ENCODE results near the gene LARP1. TPM values are rescaled to one million over a fixed set of nuclear protein-coding genes. Genes with fewer than 3 reads are reported as not detected.
"Not testable (repeated sequence)": the region's sequence is repeated elsewhere in the genome, so short reads cannot be mapped to it uniquely, and the experiment has no call there.

Gene LARP1
- total RNA-seq, 1 experiment from 2014 or later: 63.9 TPM

DNA sequence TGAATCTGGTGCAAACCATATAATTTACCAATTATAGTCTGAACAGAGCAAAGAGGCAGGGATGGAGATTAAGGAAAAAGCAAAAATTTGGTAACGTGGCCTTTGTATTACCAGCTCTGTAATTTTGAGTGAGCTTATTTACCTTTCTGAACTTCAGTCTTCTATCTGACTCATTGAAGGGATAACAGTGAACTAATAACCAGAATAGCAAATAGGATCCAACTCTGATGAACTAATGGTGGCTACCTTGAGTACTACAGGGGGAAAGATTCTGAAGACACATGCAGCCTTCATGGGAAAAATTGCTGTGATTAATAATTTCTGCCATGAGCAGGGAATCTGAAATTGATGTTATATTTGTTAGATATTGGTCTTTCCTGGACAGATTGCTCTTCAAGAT is 23.0 kb upstream of the LARP1 start:
- no peaks in the 10 kb centered on the region for H3K79me2 ChIP-seq (ENCODE audit: low read length)
- H3K9me3 ChIP-seq (ENCODE audit: low read length): no peaks in the 10 kb centered on the region
- no peaks in the 10 kb centered on the region for H3K36me3 ChIP-seq (ENCODE audit: low read depth, low read length)
- H3K4me2 ChIP-seq (ENCODE audit: low read length): no peak overlapping the region
- no peaks in the 10 kb centered on the region for H3F3A ChIP-seq (ENCODE audit: low read length, unreplicated experiment)
- DNase-seq (no peak), ATAC-seq (peak; percentile 62)
- H3K27me3 ChIP-seq (ENCODE audit: low read length): no peaks in the 10 kb centered on the region
- H3K9me2 ChIP-seq (replicated peaks; ENCODE audit: low read length): no peaks in the 10 kb centered on the region
- intact Hi-C loops (cut with micrococcal nuclease): no loop called here
- no peaks in the 10 kb centered on the region for H3K4me1 ChIP-seq (ENCODE audit: insufficient read depth, low read length)
- no peak overlapping the region for H3K9ac ChIP-seq (ENCODE audit: low read length)
- H2AFZ ChIP-seq (ENCODE audit: low read length): no peak overlapping the region
- H3K4me3 ChIP-seq (ENCODE audit: low read length): no peak overlapping the region
- no peaks in the 10 kb centered on the region for H4K20me1 ChIP-seq (ENCODE audit: low read length)
- TF ChIP-seq EZH2 (IDR thresholded peaks at IDR 0.05; ENCODE audit: low read length, unreplicated experiment) (no peak), EZH2phosphoT487 (IDR thresholded peaks at IDR 0.05; ENCODE audit: borderline replicate concordance, low read length) (no peak), CTCF (conservative IDR thresholded peaks at IDR 0.05; ENCODE audit: low read depth, low read length) (no peak)
- H3K27ac ChIP-seq (ENCODE audit: low read length): no peak overlapping the region
- ChIA-PET CTCF (no interaction called here), POLR2A (ENCODE audit: unreplicated experiment) (no interaction called here)
- no TSS peak for BruUV-seq (replicated peaks)

DNA sequence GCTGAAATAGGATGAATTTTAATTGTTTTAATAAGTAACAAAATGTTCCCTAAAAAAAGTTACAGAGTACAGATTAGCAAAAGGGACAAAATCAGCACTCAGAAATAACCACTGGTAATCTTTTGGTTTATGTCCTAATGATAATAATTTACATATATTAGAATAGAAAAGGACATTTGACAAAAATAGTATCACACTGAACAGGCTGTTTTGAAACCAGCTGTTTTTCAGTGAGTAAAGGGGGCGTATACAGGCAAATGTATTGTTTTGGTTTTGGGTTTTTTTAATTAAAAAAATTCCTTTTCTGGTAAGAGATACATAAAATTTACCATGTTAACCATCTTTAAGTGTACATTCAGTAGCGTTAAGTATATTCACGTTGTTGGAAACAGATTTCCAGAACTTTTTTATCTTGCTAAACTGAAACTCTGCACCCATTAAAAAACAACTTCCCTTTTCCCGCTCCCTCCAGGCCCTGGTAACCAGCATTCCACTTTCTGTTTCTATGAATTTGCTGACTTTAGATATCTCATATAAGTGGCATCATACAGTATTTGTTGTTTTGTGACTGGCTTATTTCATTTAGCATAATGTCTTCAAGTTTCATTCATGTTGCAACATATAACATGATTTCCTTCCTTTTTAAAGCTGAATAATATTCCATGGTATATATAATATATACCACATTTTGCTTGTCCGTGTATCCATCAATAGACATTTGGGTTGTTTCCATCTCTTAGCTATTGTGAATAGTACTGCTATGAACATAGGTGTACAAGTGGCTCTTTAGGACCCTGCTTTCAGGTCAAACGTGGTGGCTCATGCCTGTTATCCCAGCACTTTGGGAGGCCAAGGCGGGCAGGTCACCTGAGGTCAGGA is 20.6 kb upstream of the LARP1 start:
- no peaks in the 10 kb centered on the region for H3F3A ChIP-seq (ENCODE audit: low read length, unreplicated experiment)
- H3K27me3 ChIP-seq (ENCODE audit: low read length): no peaks in the 10 kb centered on the region
- no peaks in the 10 kb centered on the region for H3K79me2 ChIP-seq (ENCODE audit: low read length)
- no peak for TF ChIP-seq EZH2phosphoT487 (IDR thresholded peaks at IDR 0.05; ENCODE audit: borderline replicate concordance, low read length)
- TF ChIP-seq CTCF (conservative IDR thresholded peaks at IDR 0.05; ENCODE audit: low read depth, low read length): no peak
- no peak for TF ChIP-seq EZH2 (IDR thresholded peaks at IDR 0.05; ENCODE audit: low read length, unreplicated experiment)
- ATAC-seq (no peak), DNase-seq (no peak)
- H3K36me3 ChIP-seq (ENCODE audit: low read depth, low read length): no peaks in the 10 kb centered on the region
- H2AFZ ChIP-seq (ENCODE audit: low read length): no peak overlapping the region
- no peak overlapping the region for H3K27ac ChIP-seq (ENCODE audit: low read length)
- POLR2A ChIA-PET (ENCODE audit: unreplicated experiment): no interaction called here
- H3K4me3 ChIP-seq (ENCODE audit: low read length): no peak overlapping the region
- H3K9ac ChIP-seq (ENCODE audit: low read length): no peak overlapping the region
- no peak overlapping the region for H3K4me2 ChIP-seq (ENCODE audit: low read length)
- H3K4me1 ChIP-seq (ENCODE audit: insufficient read depth, low read length): no peaks in the 10 kb centered on the region
- H3K9me2 ChIP-seq (replicated peaks; ENCODE audit: low read length): no peaks in the 10 kb centered on the region
- H3K9me3 ChIP-seq (ENCODE audit: low read length): no peaks in the 10 kb centered on the region
- intact Hi-C loops (cut with micrococcal nuclease): no loop called here
- CTCF ChIA-PET: no interaction called here
- no peaks in the 10 kb centered on the region for H4K20me1 ChIP-seq (ENCODE audit: low read length)
- no TSS peak for BruUV-seq (replicated peaks)

GRCh38 chr5:154735362-154735761 is 19.8 kb upstream of the LARP1 start:
- CTCF ChIA-PET; H3K27ac ChIP-seq (ENCODE audit: low read length); H3K4me3 ChIP-seq (ENCODE audit: low read length); H2AFZ ChIP-seq (ENCODE audit: low read length); POLR2A ChIA-PET (ENCODE audit: unreplicated experiment); H3K9me3 ChIP-seq (ENCODE audit: low read length); H3K4me1 ChIP-seq (ENCODE audit: insufficient read depth, low read length); H3K9me2 ChIP-seq (replicated peaks; ENCODE audit: low read length); intact Hi-C loops (cut with micrococcal nuclease); H4K20me1 ChIP-seq (ENCODE audit: low read length); H3K27me3 ChIP-seq (ENCODE audit: low read length); DNase-seq; ATAC-seq; BruUV-seq (replicated peaks); H3F3A ChIP-seq (ENCODE audit: low read length, unreplicated experiment); H3K79me2 ChIP-seq (ENCODE audit: low read length); H3K36me3 ChIP-seq (ENCODE audit: low read depth, low read length); H3K4me2 ChIP-seq (ENCODE audit: low read length); H3K9ac ChIP-seq (ENCODE audit: low read length): not testable (repeated sequence)

DNA sequence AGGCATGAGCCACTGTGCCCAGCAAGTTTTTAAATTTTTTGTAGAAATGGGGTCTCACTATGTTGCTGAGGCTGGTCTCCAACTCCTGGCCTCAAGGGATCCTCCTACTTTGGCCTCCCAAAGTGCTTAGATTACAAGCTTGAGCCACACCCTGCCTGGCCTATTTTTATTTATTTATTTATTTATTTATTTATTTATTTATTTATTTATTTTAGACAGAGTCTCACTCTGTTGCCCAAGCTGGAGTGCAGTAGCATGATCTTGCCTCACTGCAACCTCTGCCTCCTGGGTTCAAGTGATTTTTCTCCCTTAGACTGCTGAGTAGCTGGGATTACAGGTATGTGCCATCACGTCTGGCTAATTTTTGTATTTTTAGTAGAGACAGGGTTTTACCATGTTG is 18.8 kb upstream of the LARP1 start:
- DNase-seq; H2AFZ ChIP-seq (ENCODE audit: low read length); H3K27ac ChIP-seq (ENCODE audit: low read length); intact Hi-C loops (cut with micrococcal nuclease); H3K27me3 ChIP-seq (ENCODE audit: low read length); CTCF ChIA-PET; H3K36me3 ChIP-seq (ENCODE audit: low read depth, low read length); H3K4me2 ChIP-seq (ENCODE audit: low read length); H3K4me1 ChIP-seq (ENCODE audit: insufficient read depth, low read length); ATAC-seq; H3K4me3 ChIP-seq (ENCODE audit: low read length); POLR2A ChIA-PET (ENCODE audit: unreplicated experiment); H3K9me2 ChIP-seq (replicated peaks; ENCODE audit: low read length); H3F3A ChIP-seq (ENCODE audit: low read length, unreplicated experiment); H4K20me1 ChIP-seq (ENCODE audit: low read length); H3K9ac ChIP-seq (ENCODE audit: low read length); BruUV-seq (replicated peaks); H3K79me2 ChIP-seq (ENCODE audit: low read length); H3K9me3 ChIP-seq (ENCODE audit: low read length): not testable (repeated sequence)
